ENCODE data around the gene TM7SF2.
"Not testable (repeated sequence)": the region's sequence is repeated elsewhere in the genome, so short reads cannot be mapped to it uniquely, and the experiment has no call there.

TM7SF2 gene

GRCh38 chr11:65130631-65131416 lies 19.2 kb downstream of the TM7SF2 start:
- no peak for DNase-seq (ENCODE audit: low read depth)

- no peak for DNase-seq (ENCODE audit: low read depth)
Observed at GRCh38 chr11:65131417-65131776, 19.7 kb downstream of the TM7SF2 start.

- DNase-seq (ENCODE audit: low read depth), result no peak
Observed at GRCh38 chr11:65131895-65132237, 20.2 kb downstream of the TM7SF2 start.

- no peak for DNase-seq (ENCODE audit: low read depth)
Observed at GRCh38 chr11:65132238-65132987, 20.7 kb downstream of the TM7SF2 start.

- DNase-seq (ENCODE audit: low read depth), result no peak
Observed at GRCh38 chr11:65132988-65133700, 21.5 kb downstream of the TM7SF2 start.

- no peak for DNase-seq (ENCODE audit: low read depth)
Observed at GRCh38 chr11:65133724-65134123, 22.1 kb downstream of the TM7SF2 start.

GRCh38 chr11:65134240-65134951 lies 22.7 kb downstream of the TM7SF2 start, which contains the start of gene SYVN1:
TSS of gene SYVN1 (minus strand) at chr11:65134519. CDS start at chr11:65133601, 918 bp downstream.
- peak; percentile 87 for DNase-seq (ENCODE audit: low read depth)

- peak; percentile 72 for DNase-seq (ENCODE audit: low read depth)
Observed at GRCh38 chr11:65134952-65135632, 23.4 kb downstream of the TM7SF2 start.

GRCh38 chr11:65135633-65136145 lies 24.0 kb downstream of the TM7SF2 start:
- no peak for DNase-seq (ENCODE audit: low read depth)

- DNase-seq (ENCODE audit: low read depth), result no peak
Observed at GRCh38 chr11:65136515-65137096, 24.9 kb downstream of the TM7SF2 start.

GRCh38 chr11:65141896-65142494 lies 30.3 kb downstream of the TM7SF2 start:
- DNase-seq (ENCODE audit: low read depth), result no peak

GRCh38 chr11:65147352-65148075 lies 35.8 kb downstream of the TM7SF2 start:
- DNase-seq (ENCODE audit: low read depth), result no peak

- no peak for DNase-seq (ENCODE audit: low read depth)
Observed at GRCh38 chr11:65148657-65149056, 37.0 kb downstream of the TM7SF2 start.

- DNase-seq (ENCODE audit: low read depth), result not testable (repeated sequence)
Observed at GRCh38 chr11:65150131-65150508, 38.4 kb downstream of the TM7SF2 start.

GRCh38 chr11:65150509-65151299 lies 39.0 kb downstream of the TM7SF2 start:
- no peak for DNase-seq (ENCODE audit: low read depth)

- DNase-seq (ENCODE audit: low read depth), result no peak
Observed at GRCh38 chr11:65151331-65151899, 39.7 kb downstream of the TM7SF2 start.

- DNase-seq (ENCODE audit: low read depth), result no peak
Observed at GRCh38 chr11:65152122-65152521, 40.5 kb downstream of the TM7SF2 start.

GRCh38 chr11:65156256-65156655 lies 44.6 kb downstream of the TM7SF2 start:
- DNase-seq (ENCODE audit: low read depth), result no peak

- DNase-seq (ENCODE audit: low read depth), result no peak
Observed at GRCh38 chr11:65156926-65157325, 45.3 kb downstream of the TM7SF2 start.
